Measurements from ENCODE around the gene NCK2.

- TF ChIP-seq CTCF (IDR thresholded peaks at IDR 0.05) (no peak), POLR2A (IDR thresholded peaks at IDR 0.05) (no peak)
Measured at GRCh38 chr2:105763076-105763475, 18.4 kb downstream of the NCK2 start.
